Thyroid gland (tissue), 4 donors: ENCODE data around the gene NAA15. TPM values are rescaled to one million over a fixed set of nuclear protein-coding genes. Genes with fewer than 3 reads are reported as not detected.

ENCODE experiments used
- DNase-seq, 2 donors: peaks; one replicate each; pipeline ENCODE4 v3.0.0-alpha.2; 2019
- H3K27ac ChIP-seq, 3 donors: fragments of 200-600 bp; sonication (generic); 1 replicate in 2 of 3; 2 replicates in 1 of 3; pipeline ENCODE4 v1.5.1; 2016 to 2019; ENCODE audit warnings: mild to moderate bottlenecking in 1 of 3, moderate library complexity in 1 of 3
- H3K27me3 ChIP-seq: fragments of 200-600 bp; sonication (generic); one replicate; pipeline ENCODE4 v1.5.1; 2019
- H3K36me3 ChIP-seq, 2 donors: fragments of 200-600 bp; sonication (generic); one replicate each; pipeline ENCODE4 v1.5.1; 2016 to 2019
- H3K4me1 ChIP-seq, 2 donors: fragments of 200-600 bp; sonication (generic); one replicate each; pipeline ENCODE4 v1.5.1; 2017 to 2019
- H3K4me3 ChIP-seq, 3 donors: fragments of 200-600 bp; sonication (generic); replicated peaks in 1 of 3; 1 replicate in 2 of 3; 2 replicates in 1 of 3; pipeline ENCODE4 v1.5.1; 2016; ENCODE audit warnings: mild to moderate bottlenecking in 1 of 3
- H3K9me3 ChIP-seq: fragments of 200-600 bp; sonication (generic); one replicate; pipeline ENCODE4 v1.5.1; 2017
- CTCF ChIP-seq, 6 experiments: fragments of 200-600 bp in 3 of 6; fragments of 450-650 bp in 3 of 6; sonication (generic) in 3 of 6; IDR thresholded peaks; one replicate each; pipeline ENCODE4 v1.5.1; 2016 to 2019; ENCODE audit warnings: antibody characterized with exemption in 6 of 6, mild to moderate bottlenecking in 2 of 6, inconsistent platforms in 1 of 6, moderate library complexity in 1 of 6
- POLR2A ChIP-seq, 2 donors: fragments of 450-650 bp; IDR thresholded peaks; one replicate each; pipeline ENCODE4 v1.6.1; 2017; ENCODE audit warnings: antibody characterized with exemption in 2 of 2, mild to moderate bottlenecking in 2 of 2, moderate library complexity in 1 of 2
- WGBS, 2 donors: methylation state at CpG; one replicate each; pipeline ENCODE4 v1.1.5; 2017; 5-methylcytosine and 5-hydroxymethylcytosine counted together
- intact Hi-C: fragments of 100-400 bp; cut with DNase I; formaldehyde crosslinking; loops from one replicate; pipeline ENCODE4 v1.15.1; 2023
- total RNA-seq, 4 donors: library from RNA; depleted of rRNA; stranded (reverse); fragments of >200 nt; gene quantifications; one replicate each; pipeline ENCODE4 v1.2.3, GENCODE V29; 2016

The NAA15 gene
- total RNA-seq, 4 donors from 2014 or later: 21.7 to 47.7 (median 24.6) TPM

- H3K9me3 ChIP-seq: no peaks in the 10 kb centered on the region
- WGBS, 2 donors: 59 to 62% methylated on average over 6 of the region's 6 CpGs
- DNase-seq: no peak
- H3K4me3 ChIP-seq: peak overlapping the region in 2 of 3 donors; percentile 67 to 86
- H3K4me1 ChIP-seq: peaks cover 35 to 44% of the 10 kb centered on the region in 2 donors
- H3K27me3 ChIP-seq: no peaks in the 10 kb centered on the region
- no peak for TF ChIP-seq POLR2A (IDR thresholded peaks at IDR 0.05)
- no peak for TF ChIP-seq CTCF (IDR thresholded peaks at IDR 0.05)
- no peaks in the 10 kb centered on the region for H3K36me3 ChIP-seq
- intact Hi-C loops: loop anchor here (10.0 kb wide), 1 partner anchor 100 kb away; the partner anchor contains the start of gene SETD7
- no peak overlapping the region for H3K27ac ChIP-seq
Measured at GRCh38 chr4:139455126-139455538, 153.8 kb downstream of the NAA15 start.

GRCh38 chr4:139457318-139457717 lies 156.0 kb downstream of the NAA15 start:
- Histone ChIP-seq H3K9me3 (no peaks in the 10 kb centered on the region), H3K4me3 (no peak overlapping the region), H3K4me1 (peaks cover 25 to 38% of the 10 kb centered on the region in 2 donors), H3K27ac (no peak overlapping the region), H3K27me3 (no peaks in the 10 kb centered on the region), H3K36me3 (no peaks in the 10 kb centered on the region)
- 86 to 88% methylated on average over 4 of the region's 4 CpGs for WGBS, 2 donors
- no peak for TF ChIP-seq CTCF (IDR thresholded peaks at IDR 0.05)
- TF ChIP-seq POLR2A (IDR thresholded peaks at IDR 0.05): no peak
- DNase-seq: no peak
- intact Hi-C loops: loop anchor here (10.0 kb wide), 1 partner anchor 97 kb away; the partner anchor contains the start of gene SETD7

- intact Hi-C loops: loop anchor here (10.0 kb wide), 1 partner anchor 96 kb away; the partner anchor contains the start of gene SETD7
- 93 to 97% methylated on average over 1 of the region's 1 CpG for WGBS, 2 donors
- no peak overlapping the region for H3K27ac ChIP-seq
- DNase-seq: no peak
- TF ChIP-seq CTCF (IDR thresholded peaks at IDR 0.05): no peak
- no peak for TF ChIP-seq POLR2A (IDR thresholded peaks at IDR 0.05)
- no peaks in the 10 kb centered on the region for H3K27me3 ChIP-seq
- peaks cover 19 to 31% of the 10 kb centered on the region in 2 donors for H3K4me1 ChIP-seq
- H3K4me3 ChIP-seq: no peak overlapping the region
- H3K9me3 ChIP-seq: no peaks in the 10 kb centered on the region
- H3K36me3 ChIP-seq: no peaks in the 10 kb centered on the region
Measured at GRCh38 chr4:139458543-139458942, 157.2 kb downstream of the NAA15 start.

- no peak for DNase-seq
- Histone ChIP-seq H3K4me1 (peaks cover 19 to 31% of the 10 kb centered on the region in 2 donors), H3K27me3 (no peaks in the 10 kb centered on the region), H3K27ac (no peak overlapping the region), H3K36me3 (no peaks in the 10 kb centered on the region), H3K9me3 (no peaks in the 10 kb centered on the region), H3K4me3 (no peak overlapping the region)
- 92 to 94% methylated on average over 3 of the region's 3 CpGs for WGBS, 2 donors
- intact Hi-C loops: loop anchor here (10.0 kb wide), 1 partner anchor 96 kb away; the partner anchor contains the start of gene SETD7
- no peak for TF ChIP-seq POLR2A (IDR thresholded peaks at IDR 0.05)
- no peak for TF ChIP-seq CTCF (IDR thresholded peaks at IDR 0.05)
Measured at GRCh38 chr4:139458999-139459398, 157.7 kb downstream of the NAA15 start.

GRCh38 chr4:139460565-139460964 lies 159.3 kb downstream of the NAA15 start:
- H3K4me3 ChIP-seq: no peak overlapping the region
- no peak for DNase-seq
- H3K27ac ChIP-seq: no peak overlapping the region
- H3K36me3 ChIP-seq: no peaks in the 10 kb centered on the region
- 93 to 97% methylated on average over 3 of the region's 3 CpGs for WGBS, 2 donors
- no peaks in the 10 kb centered on the region for H3K9me3 ChIP-seq
- H3K27me3 ChIP-seq: no peaks in the 10 kb centered on the region
- TF ChIP-seq POLR2A (IDR thresholded peaks at IDR 0.05): no peak
- TF ChIP-seq CTCF (IDR thresholded peaks at IDR 0.05): no peak
- intact Hi-C loops: no loop called here
- H3K4me1 ChIP-seq: peaks cover 13 to 21% of the 10 kb centered on the region in 2 donors
